GM23338 (cell line): ENCODE data around the gene PCDH17. TPM values are rescaled to one million over a fixed set of nuclear protein-coding genes. Genes with fewer than 3 reads are reported as not detected.

ENCODE experiments used
- ATAC-seq: fragments of 200-7000 bp; cut with Tn5 transposase; 3 replicates; pipeline ENCODE4 v1.9.1; 2020
- DNase-seq: peaks from one replicate; pipeline ENCODE4 v3.0.0-alpha.2; 2015; ENCODE audit warnings: low spot score
- H2AFZ ChIP-seq: fragments of 200-600 bp; sonication (generic); 2 replicates; pipeline ENCODE4 v1.8.0; 2016; ENCODE audit warnings: antibody characterized with exemption, mild to moderate bottlenecking, moderate library complexity
- H3F3A ChIP-seq: fragments of 200-600 bp; sonication (generic); replicated peaks from 2 replicates; pipeline ENCODE4 v1.8.0; 2017; ENCODE audit warnings: antibody characterized with exemption, mixed run types, low read depth
- H3K27ac ChIP-seq: fragments of 200-600 bp; sonication (generic); 2 replicates; pipeline ENCODE4 v1.6.1; 2016; ENCODE audit warnings: low read depth
- H3K27me3 ChIP-seq: fragments of 200-600 bp; sonication (generic); 2 replicates; pipeline ENCODE4 v1.8.0; 2016; ENCODE audit warnings: mild to moderate bottlenecking, mixed run types, moderate library complexity; ENCODE audit not compliant: insufficient read depth
- H3K36me3 ChIP-seq: fragments of 200-600 bp; sonication (generic); 2 replicates; pipeline ENCODE4 v1.8.0; 2016; ENCODE audit warnings: mild to moderate bottlenecking; ENCODE audit not compliant: insufficient read depth
- H3K4me1 ChIP-seq: fragments of 200-600 bp; sonication (generic); 2 replicates; pipeline ENCODE4 v1.8.0; 2016; ENCODE audit warnings: mild to moderate bottlenecking, moderate library complexity; ENCODE audit not compliant: insufficient read depth
- H3K4me2 ChIP-seq: fragments of 200-600 bp; sonication (generic); 2 replicates; pipeline ENCODE4 v1.7.1; 2017; ENCODE audit warnings: mixed run types
- H3K4me3 ChIP-seq: fragments of 200-600 bp; sonication (generic); 2 replicates; pipeline ENCODE4 v1.6.1; 2016; ENCODE audit warnings: mixed run types
- H3K79me2 ChIP-seq: fragments of 200-600 bp; sonication (generic); replicated peaks from 2 replicates; pipeline ENCODE4 v1.8.0; 2017; ENCODE audit warnings: mild to moderate bottlenecking; ENCODE audit not compliant: insufficient read depth
- H3K9me2 ChIP-seq: fragments of 200-600 bp; sonication (generic); 2 replicates; pipeline ENCODE4 v1.8.0; 2017; ENCODE audit not compliant: insufficient read depth
- H4K20me1 ChIP-seq: fragments of 200-600 bp; sonication (generic); replicated peaks from 2 replicates; pipeline ENCODE4 v1.8.0; 2017; ENCODE audit warnings: mild to moderate bottlenecking; ENCODE audit not compliant: insufficient read depth
- H3K27ac Mint-ChIP-seq: 2 replicates; pipeline ENCODE4 v1.8.0; 2020; ENCODE audit warnings: inconsistent platforms, mild to moderate bottlenecking, moderate library complexity, mixed read lengths
- H3K27me3 Mint-ChIP-seq: 3 replicates; pipeline ENCODE4 v1.8.0; 2022; ENCODE audit warnings: low read depth, mild to moderate bottlenecking, moderate library complexity, mixed read lengths, inconsistent platforms; ENCODE audit not compliant: insufficient read depth, poor library complexity
- H3K36me3 Mint-ChIP-seq: 3 replicates; pipeline ENCODE4 v1.8.0; 2021; ENCODE audit warnings: low read depth, mild to moderate bottlenecking, inconsistent platforms, moderate library complexity, mixed read lengths
- H3K4me1 Mint-ChIP-seq: 3 replicates; pipeline ENCODE4 v1.8.0; 2020; ENCODE audit warnings: mild to moderate bottlenecking, inconsistent platforms, mixed read lengths
- H3K4me3 Mint-ChIP-seq: 3 replicates; pipeline ENCODE4 v1.8.0; 2021; ENCODE audit warnings: moderate library complexity, mild to moderate bottlenecking, inconsistent platforms, mixed read lengths
- H3K9me3 Mint-ChIP-seq: 3 replicates; pipeline ENCODE4 v1.8.0; 2020; ENCODE audit warnings: moderate library complexity, mild to moderate bottlenecking, inconsistent platforms, mixed read lengths
- CREB1 ChIP-seq: fragments of 250-450 bp; sonication (Bioruptor Pico); IDR thresholded peaks from 2 replicates; pipeline ENCODE4 v1.5.0; 2020; ENCODE audit warnings: low read depth, mild to moderate bottlenecking, moderate library complexity
- EZH2 ChIP-seq: fragments of 200-600 bp; sonication (generic); IDR thresholded peaks from one replicate; pipeline ENCODE4 v1.8.0; 2017; ENCODE audit warnings: antibody characterized with exemption, mild to moderate bottlenecking, low read depth; ENCODE audit not compliant: unreplicated experiment
- EZH2phosphoT487 ChIP-seq: fragments of 200-600 bp; sonication (generic); IDR thresholded peaks from one replicate; pipeline ENCODE4 v1.8.1; 2018; ENCODE audit warnings: antibody characterized with exemption; ENCODE audit not compliant: unreplicated experiment
- JUNB ChIP-seq: IDR thresholded peaks from one replicate; pipeline ENCODE4 v1.6.1; 2016; ENCODE audit warnings: antibody characterized with exemption; ENCODE audit not compliant: unreplicated experiment
- NANOG ChIP-seq: IDR thresholded peaks from 2 replicates; pipeline ENCODE4 v1.6.1; 2016; ENCODE audit warnings: antibody characterized with exemption, borderline replicate concordance
- STAT1 ChIP-seq: IDR thresholded peaks from one replicate; pipeline ENCODE4 v1.6.1; 2016; ENCODE audit warnings: antibody characterized with exemption; ENCODE audit not compliant: unreplicated experiment
- ZNF114 ChIP-seq: fragments of 250-450 bp; sonication (Bioruptor Pico); IDR thresholded peaks from 2 replicates; pipeline ENCODE4 v1.5.0; 2020; ENCODE audit warnings: mild to moderate bottlenecking, moderate library complexity
- ZNF331 ChIP-seq: fragments of 250-450 bp; sonication (Bioruptor Pico); IDR thresholded peaks from 2 replicates; pipeline ENCODE4 v1.5.0; 2020; ENCODE audit warnings: low read depth, mild to moderate bottlenecking, moderate library complexity
- polyA plus RNA-seq: library from polyadenylated mRNA; unstranded; fragments of >200 nt; fragmentation: Nextera tagmentation; extraction: Ambion mirVana; gene quantifications from 2 replicates; pipeline ENCODE4 v1.2.1, GENCODE V29; 2016
- total RNA-seq: library from RNA; depleted of rRNA; stranded (reverse); fragments of >200 nt; shearing (Covaris generic); gene quantifications from 2 replicates; pipeline ENCODE4 v1.2.3, GENCODE V29; 2014
- TF ChIP-seq, protein P1 (sequence below): IDR thresholded peaks from 2 replicates; pipeline ENCODE4 v1.6.1; 2016; ENCODE audit warnings: antibody characterized with exemption
- TF ChIP-seq, protein P2 (sequence below): fragments of 250-450 bp; sonication (Bioruptor Pico); IDR thresholded peaks from 2 replicates; pipeline ENCODE4 v1.5.0; 2020; ENCODE audit warnings: mild to moderate bottlenecking, moderate library complexity
- TF ChIP-seq, protein P3 (sequence below): IDR thresholded peaks from one replicate; pipeline ENCODE4 v1.6.1; 2018; ENCODE audit warnings: antibody characterized with exemption; ENCODE audit not compliant: unreplicated experiment

PCDH17 gene
- total and polyA plus RNA-seq, 2 experiments from 2014 or later, result 0.27 to 1.3 TPM

DNA sequence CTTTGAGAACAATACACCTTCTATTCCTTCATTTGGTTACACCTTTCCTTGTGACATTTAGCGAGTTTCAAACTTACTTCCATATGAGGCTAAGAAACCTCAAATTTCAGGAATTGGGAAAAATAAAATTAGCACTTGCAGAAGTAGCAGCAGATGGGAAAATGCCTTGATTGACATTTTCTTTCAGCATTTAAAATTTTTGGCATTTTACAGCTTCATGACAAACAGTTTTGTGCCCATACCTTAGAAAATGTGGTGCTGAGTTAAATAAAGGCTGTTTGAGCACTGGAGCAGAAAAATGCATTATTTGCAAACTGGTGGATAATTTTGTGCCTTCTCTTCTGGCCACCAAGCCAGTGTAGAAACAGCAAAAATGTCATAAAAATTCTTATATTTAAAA, 95.4 kb downstream of the PCDH17 start:
- H3K4me2 ChIP-seq, result no peak overlapping the region
- no peak for ATAC-seq
- DNase-seq, result no peak
- peaks cover 13% of the 10 kb centered on the region; the same call in 1 of the 2 replicates for H3K4me1 ChIP-seq
- peaks cover 16% of the 10 kb centered on the region for H3K4me1 Mint-ChIP-seq
- H3K27me3 ChIP-seq, result no peaks in the 10 kb centered on the region
- H3K36me3 Mint-ChIP-seq, result no peaks in the 10 kb centered on the region
- H3K36me3 ChIP-seq, result no peaks in the 10 kb centered on the region
- no peak overlapping the region for H3K27ac Mint-ChIP-seq
- H3K9me2 ChIP-seq, result no peaks in the 10 kb centered on the region
- peaks cover 4% of the 10 kb centered on the region for H3K27me3 Mint-ChIP-seq
- H3K79me2 ChIP-seq, result no peaks in the 10 kb centered on the region
- TF ChIP-seq ZNF331 (CRISPR knock-in tag), result no peak
- TF ChIP-seq, protein P1, sequence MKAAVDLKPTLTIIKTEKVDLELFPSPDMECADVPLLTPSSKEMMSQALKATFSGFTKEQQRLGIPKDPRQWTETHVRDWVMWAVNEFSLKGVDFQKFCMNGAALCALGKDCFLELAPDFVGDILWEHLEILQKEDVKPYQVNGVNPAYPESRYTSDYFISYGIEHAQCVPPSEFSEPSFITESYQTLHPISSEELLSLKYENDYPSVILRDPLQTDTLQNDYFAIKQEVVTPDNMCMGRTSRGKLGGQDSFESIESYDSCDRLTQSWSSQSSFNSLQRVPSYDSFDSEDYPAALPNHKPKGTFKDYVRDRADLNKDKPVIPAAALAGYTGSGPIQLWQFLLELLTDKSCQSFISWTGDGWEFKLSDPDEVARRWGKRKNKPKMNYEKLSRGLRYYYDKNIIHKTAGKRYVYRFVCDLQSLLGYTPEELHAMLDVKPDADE, result no peak
- no peak for TF ChIP-seq EZH2phosphoT487
- TF ChIP-seq STAT1, result no peak
- TF ChIP-seq NANOG, result no peak
- TF ChIP-seq, protein P2, sequence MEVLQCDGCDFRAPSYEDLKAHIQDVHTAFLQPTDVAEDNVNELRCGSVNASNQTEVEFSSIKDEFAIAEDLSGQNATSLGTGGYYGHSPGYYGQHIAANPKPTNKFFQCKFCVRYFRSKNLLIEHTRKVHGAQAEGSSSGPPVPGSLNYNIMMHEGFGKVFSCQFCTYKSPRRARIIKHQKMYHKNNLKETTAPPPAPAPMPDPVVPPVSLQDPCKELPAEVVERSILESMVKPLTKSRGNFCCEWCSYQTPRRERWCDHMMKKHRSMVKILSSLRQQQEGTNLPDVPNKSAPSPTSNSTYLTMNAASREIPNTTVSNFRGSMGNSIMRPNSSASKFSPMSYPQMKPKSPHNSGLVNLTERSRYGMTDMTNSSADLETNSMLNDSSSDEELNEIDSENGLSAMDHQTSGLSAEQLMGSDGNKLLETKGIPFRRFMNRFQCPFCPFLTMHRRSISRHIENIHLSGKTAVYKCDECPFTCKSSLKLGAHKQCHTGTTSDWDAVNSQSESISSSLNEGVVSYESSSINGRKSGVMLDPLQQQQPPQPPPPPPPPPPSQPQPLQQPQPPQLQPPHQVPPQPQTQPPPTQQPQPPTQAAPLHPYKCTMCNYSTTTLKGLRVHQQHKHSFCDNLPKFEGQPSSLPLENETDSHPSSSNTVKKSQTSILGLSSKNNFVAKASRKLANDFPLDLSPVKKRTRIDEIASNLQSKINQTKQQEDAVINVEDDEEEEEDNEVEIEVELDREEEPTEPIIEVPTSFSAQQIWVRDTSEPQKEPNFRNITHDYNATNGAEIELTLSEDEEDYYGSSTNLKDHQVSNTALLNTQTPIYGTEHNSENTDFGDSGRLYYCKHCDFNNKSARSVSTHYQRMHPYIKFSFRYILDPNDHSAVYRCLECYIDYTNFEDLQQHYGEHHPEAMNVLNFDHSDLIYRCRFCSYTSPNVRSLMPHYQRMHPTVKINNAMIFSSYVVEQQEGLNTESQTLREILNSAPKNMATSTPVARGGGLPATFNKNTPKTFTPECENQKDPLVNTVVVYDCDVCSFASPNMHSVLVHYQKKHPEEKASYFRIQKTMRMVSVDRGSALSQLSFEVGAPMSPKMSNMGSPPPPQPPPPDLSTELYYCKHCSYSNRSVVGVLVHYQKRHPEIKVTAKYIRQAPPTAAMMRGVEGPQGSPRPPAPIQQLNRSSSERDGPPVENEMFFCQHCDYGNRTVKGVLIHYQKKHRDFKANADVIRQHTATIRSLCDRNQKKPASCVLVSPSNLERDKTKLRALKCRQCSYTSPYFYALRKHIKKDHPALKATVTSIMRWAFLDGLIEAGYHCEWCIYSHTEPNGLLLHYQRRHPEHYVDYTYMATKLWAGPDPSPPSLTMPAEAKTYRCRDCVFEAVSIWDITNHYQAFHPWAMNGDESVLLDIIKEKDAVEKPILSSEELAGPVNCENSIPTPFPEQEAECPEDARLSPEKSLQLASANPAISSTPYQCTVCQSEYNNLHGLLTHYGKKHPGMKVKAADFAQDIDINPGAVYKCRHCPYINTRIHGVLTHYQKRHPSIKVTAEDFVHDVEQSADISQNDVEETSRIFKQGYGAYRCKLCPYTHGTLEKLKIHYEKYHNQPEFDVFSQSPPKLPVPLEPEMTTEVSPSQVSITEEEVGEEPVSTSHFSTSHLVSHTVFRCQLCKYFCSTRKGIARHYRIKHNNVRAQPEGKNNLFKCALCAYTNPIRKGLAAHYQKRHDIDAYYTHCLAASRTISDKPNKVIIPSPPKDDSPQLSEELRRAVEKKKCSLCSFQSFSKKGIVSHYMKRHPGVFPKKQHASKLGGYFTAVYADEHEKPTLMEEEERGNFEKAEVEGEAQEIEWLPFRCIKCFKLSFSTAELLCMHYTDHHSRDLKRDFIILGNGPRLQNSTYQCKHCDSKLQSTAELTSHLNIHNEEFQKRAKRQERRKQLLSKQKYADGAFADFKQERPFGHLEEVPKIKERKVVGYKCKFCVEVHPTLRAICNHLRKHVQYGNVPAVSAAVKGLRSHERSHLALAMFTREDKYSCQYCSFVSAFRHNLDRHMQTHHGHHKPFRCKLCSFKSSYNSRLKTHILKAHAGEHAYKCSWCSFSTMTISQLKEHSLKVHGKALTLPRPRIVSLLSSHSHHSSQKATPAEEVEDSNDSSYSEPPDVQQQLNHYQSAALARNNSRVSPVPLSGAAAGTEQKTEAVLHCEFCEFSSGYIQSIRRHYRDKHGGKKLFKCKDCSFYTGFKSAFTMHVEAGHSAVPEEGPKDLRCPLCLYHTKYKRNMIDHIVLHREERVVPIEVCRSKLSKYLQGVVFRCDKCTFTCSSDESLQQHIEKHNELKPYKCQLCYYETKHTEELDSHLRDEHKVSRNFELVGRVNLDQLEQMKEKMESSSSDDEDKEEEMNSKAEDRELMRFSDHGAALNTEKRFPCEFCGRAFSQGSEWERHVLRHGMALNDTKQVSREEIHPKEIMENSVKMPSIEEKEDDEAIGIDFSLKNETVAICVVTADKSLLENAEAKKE, result no peak
- TF ChIP-seq ZNF114 (CRISPR knock-in tag), result no peak
- no peak for TF ChIP-seq JUNB
- no peak for TF ChIP-seq CREB1 (CRISPR knock-in tag)
- TF ChIP-seq, protein P3, sequence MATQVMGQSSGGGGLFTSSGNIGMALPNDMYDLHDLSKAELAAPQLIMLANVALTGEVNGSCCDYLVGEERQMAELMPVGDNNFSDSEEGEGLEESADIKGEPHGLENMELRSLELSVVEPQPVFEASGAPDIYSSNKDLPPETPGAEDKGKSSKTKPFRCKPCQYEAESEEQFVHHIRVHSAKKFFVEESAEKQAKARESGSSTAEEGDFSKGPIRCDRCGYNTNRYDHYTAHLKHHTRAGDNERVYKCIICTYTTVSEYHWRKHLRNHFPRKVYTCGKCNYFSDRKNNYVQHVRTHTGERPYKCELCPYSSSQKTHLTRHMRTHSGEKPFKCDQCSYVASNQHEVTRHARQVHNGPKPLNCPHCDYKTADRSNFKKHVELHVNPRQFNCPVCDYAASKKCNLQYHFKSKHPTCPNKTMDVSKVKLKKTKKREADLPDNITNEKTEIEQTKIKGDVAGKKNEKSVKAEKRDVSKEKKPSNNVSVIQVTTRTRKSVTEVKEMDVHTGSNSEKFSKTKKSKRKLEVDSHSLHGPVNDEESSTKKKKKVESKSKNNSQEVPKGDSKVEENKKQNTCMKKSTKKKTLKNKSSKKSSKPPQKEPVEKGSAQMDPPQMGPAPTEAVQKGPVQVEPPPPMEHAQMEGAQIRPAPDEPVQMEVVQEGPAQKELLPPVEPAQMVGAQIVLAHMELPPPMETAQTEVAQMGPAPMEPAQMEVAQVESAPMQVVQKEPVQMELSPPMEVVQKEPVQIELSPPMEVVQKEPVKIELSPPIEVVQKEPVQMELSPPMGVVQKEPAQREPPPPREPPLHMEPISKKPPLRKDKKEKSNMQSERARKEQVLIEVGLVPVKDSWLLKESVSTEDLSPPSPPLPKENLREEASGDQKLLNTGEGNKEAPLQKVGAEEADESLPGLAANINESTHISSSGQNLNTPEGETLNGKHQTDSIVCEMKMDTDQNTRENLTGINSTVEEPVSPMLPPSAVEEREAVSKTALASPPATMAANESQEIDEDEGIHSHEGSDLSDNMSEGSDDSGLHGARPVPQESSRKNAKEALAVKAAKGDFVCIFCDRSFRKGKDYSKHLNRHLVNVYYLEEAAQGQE, result no peak
- TF ChIP-seq EZH2, result no peak
- H3K4me3 Mint-ChIP-seq, result no peak overlapping the region
- H4K20me1 ChIP-seq, result no peaks in the 10 kb centered on the region
- no peaks in the 10 kb centered on the region for H3F3A ChIP-seq
- no peak overlapping the region for H2AFZ ChIP-seq
- no peak overlapping the region for H3K27ac ChIP-seq
- no peak overlapping the region for H3K4me3 ChIP-seq
- H3K9me3 Mint-ChIP-seq, result no peaks in the 10 kb centered on the region
